Endothelial cell of umbilical vein (primary cell): ENCODE results near the gene IL34. TPM values are rescaled to one million over a fixed set of nuclear protein-coding genes. Genes with fewer than 3 reads are reported as not detected.

Source experiments
- BruUV-seq: library from RNA; stranded (reverse); fragments of 400-500 nt; replicated peaks from 2 replicates; lab custom pipeline; 2021; lab: Mats Ljungman, UMichigan
- CTCF ChIA-PET: fragments of 300-600, 350-600 bp; sonication (Branson Sonifier 250); formaldehyde crosslinking; loops from one replicate; lab custom pipeline; 2021; ENCODE audit warnings: antibody characterized with exemption, inconsistent platforms; lab: Charles Lee
- POLR2A ChIA-PET: fragments of 300-600, 350-600 bp; sonication (Branson Sonifier 250); formaldehyde crosslinking; loops from one replicate; lab custom pipeline; 2021; ENCODE audit warnings: antibody characterized with exemption, inconsistent platforms; lab: Charles Lee
- DNase-seq: peaks from one replicate; pipeline ENCODE4 v3.0.0-alpha.2; 2011; ENCODE audit warnings: low read depth, low spot score
- FAIRE-seq: peaks from 2 replicates; lab custom pipeline; 2011; peaks lifted over from hg19 to GRCh38; lab: Jason Lieb, UNC
- H2AFZ ChIP-seq: 2 replicates; pipeline ENCODE4 v1.6.0; 2012; ENCODE audit warnings: low read depth, low read length, control low read depth, inconsistent platforms
- H3K27ac ChIP-seq: 2 replicates; pipeline ENCODE4 v1.5.1; 2011; ENCODE audit warnings: low read depth, mild to moderate bottlenecking, control low read depth, low read length, moderate library complexity; ENCODE audit not compliant: insufficient read depth
- H3K27me3 ChIP-seq, 2 experiments: 2 replicates each; pipeline versions ENCODE4 v1.6.0 to v1.6.1; 2011; ENCODE audit warnings: low read length in 2 of 2, mixed read lengths in 1 of 2; ENCODE audit not compliant: control insufficient read depth in 2 of 2, insufficient read depth in 2 of 2
- H3K36me3 ChIP-seq, 2 experiments: 2 replicates in 1 of 2; 3 replicates in 1 of 2; pipeline ENCODE4 v1.5.1; 2011; ENCODE audit warnings: low read length in 2 of 2, mild to moderate bottlenecking in 1 of 2, moderate library complexity in 1 of 2; ENCODE audit not compliant: control insufficient read depth in 2 of 2, insufficient read depth in 2 of 2; ENCODE audit errors: extremely low read depth in 1 of 2
- H3K4me1 ChIP-seq: 3 replicates; pipeline ENCODE4 v1.5.1; 2011; ENCODE audit warnings: mild to moderate bottlenecking, low read length; ENCODE audit not compliant: control insufficient read depth, insufficient read depth; ENCODE audit errors: extremely low read depth
- H3K4me2 ChIP-seq: 2 replicates; pipeline ENCODE4 v1.6.1; 2011; ENCODE audit warnings: low read length, control low read depth, mixed read lengths; ENCODE audit not compliant: insufficient read depth
- H3K4me3 ChIP-seq, 3 experiments: fragments of 200-600 bp in 1 of 3; sonication (generic), shearing (Covaris generic) in 1 of 3; replicated peaks in 1 of 3; 2 replicates each; pipeline ENCODE4 v1.5.1; 2011 to 2016; ENCODE audit warnings: control low read depth in 3 of 3, low read length in 3 of 3, mild to moderate bottlenecking in 2 of 3, inconsistent platforms in 1 of 3, low read depth in 1 of 3, moderate library complexity in 1 of 3; ENCODE audit not compliant: insufficient read depth in 1 of 3
- H3K79me2 ChIP-seq: 2 replicates; pipeline ENCODE4 v1.6.0; 2012; ENCODE audit warnings: low read length, inconsistent platforms; ENCODE audit not compliant: control insufficient read depth, insufficient read depth
- H3K9ac ChIP-seq: replicated peaks from 2 replicates; pipeline ENCODE3; 2011; ENCODE audit warnings: low read length, control low read depth; ENCODE audit not compliant: insufficient read depth; ENCODE audit errors: extremely low read depth
- H3K9me1 ChIP-seq: replicated peaks from 3 replicates; pipeline ENCODE4 v1.6.0; 2011; ENCODE audit warnings: mild to moderate bottlenecking, low read length; ENCODE audit not compliant: control insufficient read depth, insufficient read depth; ENCODE audit errors: extremely low read depth
- H3K9me3 ChIP-seq: replicated peaks from 2 replicates; pipeline ENCODE4 v1.5.1; 2012; ENCODE audit warnings: low read length, inconsistent platforms; ENCODE audit not compliant: control insufficient read depth, insufficient read depth
- H4K20me1 ChIP-seq: replicated peaks from 2 replicates; pipeline ENCODE3; 2011; ENCODE audit warnings: mild to moderate bottlenecking, low read length; ENCODE audit not compliant: control insufficient read depth, insufficient read depth; ENCODE audit errors: extremely low read depth
- CTCF ChIP-seq, 2 donors: IDR thresholded peaks; 1 replicate in 1 of 2; 2 replicates in 1 of 2; pipeline ENCODE4 v1.5.1; 2011; ENCODE audit warnings: low read length in 2 of 2, mild to moderate bottlenecking in 2 of 2, moderate library complexity in 2 of 2, control low read depth in 1 of 2, inconsistent platforms in 1 of 2, low read depth in 1 of 2; ENCODE audit not compliant: insufficient read depth in 1 of 2; ENCODE audit errors: extremely low read depth in 1 of 2
- EZH2 ChIP-seq: IDR thresholded peaks from 2 replicates; pipeline ENCODE4 v1.6.1; 2012; ENCODE audit warnings: borderline replicate concordance, low read depth, mild to moderate bottlenecking, moderate library complexity, low read length, inconsistent platforms; ENCODE audit not compliant: severe bottlenecking
- FOS ChIP-seq: IDR thresholded peaks from 2 replicates; pipeline ENCODE4 v1.6.1; 2011; ENCODE audit warnings: mild to moderate bottlenecking, low read length, moderate library complexity, borderline replicate concordance; ENCODE audit not compliant: insufficient read depth
- GATA2 ChIP-seq: IDR thresholded peaks from 2 replicates; pipeline ENCODE4 v1.7.0; 2011; ENCODE audit warnings: low read depth, mild to moderate bottlenecking, moderate library complexity, mixed read lengths, low read length; ENCODE audit not compliant: insufficient read length, insufficient read depth
- JUN ChIP-seq: IDR thresholded peaks from 2 replicates; pipeline ENCODE4 v1.6.1; 2011; ENCODE audit warnings: borderline replicate concordance, low read depth; ENCODE audit not compliant: insufficient read length, insufficient read depth
- MAX ChIP-seq: IDR thresholded peaks from 2 replicates; pipeline ENCODE4 v1.6.1; 2011; ENCODE audit not compliant: insufficient read depth, insufficient read length
- MYC ChIP-seq: IDR thresholded peaks from one replicate; pipeline ENCODE4 v1.6.1; 2011; ENCODE audit warnings: mild to moderate bottlenecking, low read depth, low read length
- POLR2A ChIP-seq: IDR thresholded peaks from 2 replicates; pipeline ENCODE4 v1.6.1; 2012; ENCODE audit warnings: low read depth, mild to moderate bottlenecking, control low read depth, low read length
- POLR2AphosphoS5 ChIP-seq: IDR thresholded peaks from 2 replicates; pipeline ENCODE4 v1.6.1; 2012; ENCODE audit warnings: low read depth, mild to moderate bottlenecking, control low read depth, low read length, moderate library complexity; ENCODE audit not compliant: insufficient read depth
- dilution Hi-C: fragments of 300-500 bp; cut with MboI; formaldehyde crosslinking; loops from one replicate; pipeline ENCODE4 v1.15.0; 2019; ENCODE audit warnings: low sequenced_read_pairs; ENCODE audit not compliant: extremely low pct_ligation_motif_present
- intact Hi-C: fragments of 100-400 bp; cut with micrococcal nuclease; formaldehyde crosslinking; loops from one replicate; pipeline ENCODE4 v1.10.0; 2022
- polyA plus RNA-seq, 4 experiments: library from polyadenylated mRNA; depleted of rRNA in 3 of 4; stranded (reverse) in 3 of 4; unstranded in 1 of 4; fragments of >200 nt; gene quantifications; 2 replicates each; pipeline versions ENCODE4 v1.2.1 to v1.2.3, GENCODE V29; 2011 to 2012; ENCODE audit warnings: missing spikeins in 1 of 4
- total RNA-seq: library from RNA; stranded (reverse); gene quantifications from 2 replicates; pipeline ENCODE4 v1.2.3, GENCODE V29; 2021

The IL34 gene
- total and polyA plus RNA-seq, 2 donors (not counting 3 experiments of a cell fraction or from before 2014, with no cell fraction given), result 0.88 to 0.97 TPM

GRCh38 chr16:70687102-70687511 lies 40.7 kb downstream of the IL34 start:
- ChIA-PET POLR2A (no interaction called here), CTCF (interaction anchor here (1.4 to 5.1 kb wide), 4 partner anchors 20 to 83 kb away, joined by 5 to 53 read pairs (median 14); no protein-coding TSS in a partner anchor)
- Histone ChIP-seq H3K4me3 (no peak overlapping the region), H3K36me3 (peaks cover 0 to 3% of the 10 kb centered on the region in 2 experiments), H3K27ac (no peak overlapping the region), H3K9ac (no peak overlapping the region), H3K79me2 (peaks cover 30% of the 10 kb centered on the region), H3K9me1 (no peaks in the 10 kb centered on the region), H3K4me1 (peaks cover 21% of the 10 kb centered on the region), H3K27me3 (no peaks in the 10 kb centered on the region), H4K20me1 (no peaks in the 10 kb centered on the region), H2AFZ (no peak overlapping the region), H3K4me2 (no peak overlapping the region), H3K9me3 (no peaks in the 10 kb centered on the region)
- TF ChIP-seq MYC, result no peak
- TF ChIP-seq JUN, result no peak
- TF ChIP-seq GATA2, result no peak
- TF ChIP-seq POLR2A, result no peak
- TF ChIP-seq EZH2, result no peak
- no peak for TF ChIP-seq POLR2AphosphoS5
- TF ChIP-seq CTCF (IDR thresholded peaks at IDR 0.05; ENCODE audit: extremely low read depth in 1 of 2, insufficient read depth in 1 of 2, low read depth in 1 of 2, low read length in 2 of 2), result no peak
- TF ChIP-seq FOS, result no peak
- TF ChIP-seq MAX, result no peak
- no TSS peak for BruUV-seq
- FAIRE-seq, result no peak
- no peak for DNase-seq
- dilution Hi-C loops, result no loop called here
- intact Hi-C loops, result loop anchor here (5.0 kb wide), 1 partner anchor 1500 kb away; the partner anchor contains the start of gene SNTB2
